GM21447 (cell line): ENCODE data around the gene BACH1.
"Not testable (repeated sequence)": the region's sequence is repeated elsewhere in the genome, so short reads cannot be mapped to it uniquely, and the experiment has no call there.

Source experiments
- ATAC-seq: cut with Tn5 transposase; IDR thresholded peaks from one replicate; pipeline ENCODE4 v1.9.1; 2021; ENCODE audit not compliant: unreplicated experiment

Gene BACH1

GRCh38 chr21:29298348-29299045 is at the start of gene BACH1:
BACH1 (plus strand) TSS chr21:29298922; CDS start chr21:29321281, 22,359 bp downstream.
- peak; percentile 37 for ATAC-seq

- not testable (repeated sequence) for ATAC-seq
Observed at GRCh38 chr21:29249289-29249688, 49.4 kb upstream of the BACH1 start.

- no peak for ATAC-seq
Observed at GRCh38 chr21:29250636-29251035, 48.1 kb upstream of the BACH1 start.

GRCh38 chr21:29253861-29254260 is 44.9 kb upstream of the BACH1 start:
- not testable (repeated sequence) for ATAC-seq

GRCh38 chr21:29254550-29254949 is 44.2 kb upstream of the BACH1 start:
- ATAC-seq, result no peak

- no peak for ATAC-seq
Observed at GRCh38 chr21:29256126-29256910, 42.4 kb upstream of the BACH1 start.

GRCh38 chr21:29257701-29258100 is 41.0 kb upstream of the BACH1 start:
- no peak for ATAC-seq

- ATAC-seq, result no peak
Observed at GRCh38 chr21:29258626-29259338, 39.9 kb upstream of the BACH1 start.

- ATAC-seq, result no peak
Observed at GRCh38 chr21:29260461-29260860, 38.3 kb upstream of the BACH1 start.

GRCh38 chr21:29261555-29262540 is 36.9 kb upstream of the BACH1 start:
- no peak for ATAC-seq

- ATAC-seq, result no peak
Observed at GRCh38 chr21:29264721-29265120, 34.0 kb upstream of the BACH1 start.

- peak; percentile 47 for ATAC-seq
Observed at GRCh38 chr21:29265690-29266479, 32.8 kb upstream of the BACH1 start.

GRCh38 chr21:29267666-29268065 is 31.1 kb upstream of the BACH1 start:
- no peak for ATAC-seq

GRCh38 chr21:29271927-29272333 is 26.8 kb upstream of the BACH1 start:
- ATAC-seq, result no peak

- no peak for ATAC-seq
Observed at GRCh38 chr21:29277442-29277841, 21.3 kb upstream of the BACH1 start.

- ATAC-seq, result no peak
Observed at GRCh38 chr21:29279558-29279957, 19.2 kb upstream of the BACH1 start.

GRCh38 chr21:29281801-29282200 is 16.9 kb upstream of the BACH1 start:
- not testable (repeated sequence) for ATAC-seq

GRCh38 chr21:29287383-29287782 is 11.3 kb upstream of the BACH1 start:
- no peak for ATAC-seq

- ATAC-seq, result no peak
Observed at GRCh38 chr21:29288239-29288638, 10.5 kb upstream of the BACH1 start.

- no peak for ATAC-seq
Observed at GRCh38 chr21:29289317-29289716, 9.4 kb upstream of the BACH1 start.
